ENCODE measurements around the gene UROC1.
"Not testable (repeated sequence)": the region's sequence is repeated elsewhere in the genome, so short reads cannot be mapped to it uniquely, and the experiment has no call there.

UROC1 gene

GRCh38 chr3:126537116-126537729 is 19.6 kb upstream of the UROC1 start:
- no peaks in the 10 kb centered on the region for H3K36me3 ChIP-seq (ENCODE audit: insufficient read depth, low read depth, low read length)
- H3K4me1 ChIP-seq (ENCODE audit: insufficient read depth, low read length), result no peaks in the 10 kb centered on the region
- no peak overlapping the region for H3K27ac ChIP-seq (ENCODE audit: low read length)
- no peaks in the 10 kb centered on the region for H3K9me3 ChIP-seq (ENCODE audit: insufficient read depth, low read depth, low read length)
- no peak overlapping the region for H3K9ac ChIP-seq (ENCODE audit: low read depth, low read length)
- peaks cover 12% of the 10 kb centered on the region; the same call in 1 of the 2 replicates for H3K27me3 ChIP-seq (ENCODE audit: insufficient read depth, low read length)
- no peak overlapping the region for H3K4me3 ChIP-seq (ENCODE audit: low read length)

GRCh38 chr3:126536126-126536525 is 18.6 kb upstream of the UROC1 start:
- Histone ChIP-seq H3K27me3 (ENCODE audit: insufficient read depth, low read length) (peaks cover 12% of the 10 kb centered on the region; the same call in 1 of the 2 replicates), H3K4me3 (ENCODE audit: low read length) (no peak overlapping the region), H3K9ac (ENCODE audit: low read depth, low read length) (no peak overlapping the region), H3K4me1 (ENCODE audit: insufficient read depth, low read length) (no peaks in the 10 kb centered on the region), H3K27ac (ENCODE audit: low read length) (no peak overlapping the region), H3K36me3 (ENCODE audit: insufficient read depth, low read depth, low read length) (no peaks in the 10 kb centered on the region), H3K9me3 (ENCODE audit: insufficient read depth, low read depth, low read length) (no peaks in the 10 kb centered on the region)

GRCh38 chr3:126535636-126536035 is 18.1 kb upstream of the UROC1 start:
- H3K4me3 ChIP-seq (ENCODE audit: low read length), result no peak overlapping the region
- H3K27ac ChIP-seq (ENCODE audit: low read length), result no peak overlapping the region
- H3K27me3 ChIP-seq (ENCODE audit: insufficient read depth, low read length), result peaks cover 12% of the 10 kb centered on the region; the same call in 1 of the 2 replicates
- no peaks in the 10 kb centered on the region for H3K36me3 ChIP-seq (ENCODE audit: insufficient read depth, low read depth, low read length)
- no peaks in the 10 kb centered on the region for H3K9me3 ChIP-seq (ENCODE audit: insufficient read depth, low read depth, low read length)
- H3K4me1 ChIP-seq (ENCODE audit: insufficient read depth, low read length), result no peaks in the 10 kb centered on the region
- no peak overlapping the region for H3K9ac ChIP-seq (ENCODE audit: low read depth, low read length)

- not testable (repeated sequence) for H3K36me3 ChIP-seq (ENCODE audit: insufficient read depth, low read depth, low read length); H3K27ac ChIP-seq (ENCODE audit: low read length); H3K4me3 ChIP-seq (ENCODE audit: low read length); H3K4me1 ChIP-seq (ENCODE audit: insufficient read depth, low read length); H3K9ac ChIP-seq (ENCODE audit: low read depth, low read length); H3K9me3 ChIP-seq (ENCODE audit: insufficient read depth, low read depth, low read length)
- peaks cover 12% of the 10 kb centered on the region; the same call in 1 of the 2 replicates for H3K27me3 ChIP-seq (ENCODE audit: insufficient read depth, low read length)
Observed at GRCh38 chr3:126534716-126535115, 17.1 kb upstream of the UROC1 start.

- Histone ChIP-seq H3K27me3 (ENCODE audit: insufficient read depth, low read length) (peaks cover 12% of the 10 kb centered on the region; the same call in 1 of the 2 replicates), H3K27ac (ENCODE audit: low read length) (no peak overlapping the region), H3K9me3 (ENCODE audit: insufficient read depth, low read depth, low read length) (no peaks in the 10 kb centered on the region), H3K9ac (ENCODE audit: low read depth, low read length) (no peak overlapping the region; the same call in 1 of the 2 replicates), H3K4me3 (ENCODE audit: low read length) (no peak overlapping the region), H3K4me1 (ENCODE audit: insufficient read depth, low read length) (no peaks in the 10 kb centered on the region), H3K36me3 (ENCODE audit: insufficient read depth, low read depth, low read length) (no peaks in the 10 kb centered on the region)
Observed at GRCh38 chr3:126533506-126533905, 15.9 kb upstream of the UROC1 start.

- H3K36me3 ChIP-seq (ENCODE audit: insufficient read depth, low read depth, low read length), result no peaks in the 10 kb centered on the region
- H3K4me1 ChIP-seq (ENCODE audit: insufficient read depth, low read length), result no peaks in the 10 kb centered on the region
- H3K27me3 ChIP-seq (ENCODE audit: insufficient read depth, low read length), result peaks cover 13% of the 10 kb centered on the region; the same call in 1 of the 2 replicates
- H3K4me3 ChIP-seq (ENCODE audit: low read length), result no peak overlapping the region
- no peak overlapping the region for H3K27ac ChIP-seq (ENCODE audit: low read length)
- no peaks in the 10 kb centered on the region for H3K9me3 ChIP-seq (ENCODE audit: insufficient read depth, low read depth, low read length)
- H3K9ac ChIP-seq (ENCODE audit: low read depth, low read length), result no peak overlapping the region
Observed at GRCh38 chr3:126531051-126531330, 13.4 kb upstream of the UROC1 start.

GRCh38 chr3:126530171-126531050 is 12.8 kb upstream of the UROC1 start:
- Histone ChIP-seq H3K9me3 (ENCODE audit: insufficient read depth, low read depth, low read length) (no peaks in the 10 kb centered on the region), H3K36me3 (ENCODE audit: insufficient read depth, low read depth, low read length) (no peaks in the 10 kb centered on the region), H3K9ac (ENCODE audit: low read depth, low read length) (no peak overlapping the region), H3K27me3 (ENCODE audit: insufficient read depth, low read length) (peaks cover 18% of the 10 kb centered on the region; the same call in 1 of the 2 replicates), H3K4me3 (ENCODE audit: low read length) (no peak overlapping the region), H3K4me1 (ENCODE audit: insufficient read depth, low read length) (no peaks in the 10 kb centered on the region), H3K27ac (ENCODE audit: low read length) (no peak overlapping the region)

- Histone ChIP-seq H3K4me3 (ENCODE audit: low read length) (no peak overlapping the region), H3K27me3 (ENCODE audit: insufficient read depth, low read length) (peaks cover 26% of the 10 kb centered on the region), H3K4me1 (ENCODE audit: insufficient read depth, low read length) (no peaks in the 10 kb centered on the region), H3K9me3 (ENCODE audit: insufficient read depth, low read depth, low read length) (no peaks in the 10 kb centered on the region), H3K27ac (ENCODE audit: low read length) (no peak overlapping the region), H3K9ac (ENCODE audit: low read depth, low read length) (no peak overlapping the region), H3K36me3 (ENCODE audit: insufficient read depth, low read depth, low read length) (no peaks in the 10 kb centered on the region)
Observed at GRCh38 chr3:126529585-126530170, 12.1 kb upstream of the UROC1 start.

GRCh38 chr3:126528800-126529541 is 11.4 kb upstream of the UROC1 start:
- Histone ChIP-seq H3K9me3 (ENCODE audit: insufficient read depth, low read depth, low read length) (no peaks in the 10 kb centered on the region), H3K27me3 (ENCODE audit: insufficient read depth, low read length) (peaks cover 28% of the 10 kb centered on the region), H3K27ac (ENCODE audit: low read length) (no peak overlapping the region), H3K36me3 (ENCODE audit: insufficient read depth, low read depth, low read length) (no peaks in the 10 kb centered on the region), H3K4me3 (ENCODE audit: low read length) (no peak overlapping the region), H3K9ac (ENCODE audit: low read depth, low read length) (no peak overlapping the region), H3K4me1 (ENCODE audit: insufficient read depth, low read length) (no peaks in the 10 kb centered on the region)

GRCh38 chr3:126528419-126528799 is 10.8 kb upstream of the UROC1 start:
- Histone ChIP-seq H3K27ac (ENCODE audit: low read length) (no peak overlapping the region), H3K36me3 (ENCODE audit: insufficient read depth, low read depth, low read length) (no peaks in the 10 kb centered on the region)

GRCh38 chr3:126527455-126528211 is 10.1 kb upstream of the UROC1 start:
- Histone ChIP-seq H3K27me3 (ENCODE audit: insufficient read depth, low read length) (peaks cover 31% of the 10 kb centered on the region), H3K36me3 (ENCODE audit: insufficient read depth, low read depth, low read length) (no peaks in the 10 kb centered on the region), H3K4me1 (ENCODE audit: insufficient read depth, low read length) (no peaks in the 10 kb centered on the region), H3K27ac (ENCODE audit: low read length) (no peak overlapping the region), H3K9me3 (ENCODE audit: insufficient read depth, low read depth, low read length) (no peaks in the 10 kb centered on the region), H3K9ac (ENCODE audit: low read depth, low read length) (no peak overlapping the region), H3K4me3 (ENCODE audit: low read length) (no peak overlapping the region)

More at GRCh38 chr3:126528419-126528799, 10.8 kb upstream of the UROC1 start:
- H3K9me3 ChIP-seq (ENCODE audit: insufficient read depth, low read depth, low read length), result no peaks in the 10 kb centered on the region
- no peak overlapping the region for H3K9ac ChIP-seq (ENCODE audit: low read depth, low read length)
- peaks cover 28% of the 10 kb centered on the region for H3K27me3 ChIP-seq (ENCODE audit: insufficient read depth, low read length)
- H3K4me1 ChIP-seq (ENCODE audit: insufficient read depth, low read length), result no peaks in the 10 kb centered on the region
- no peak overlapping the region for H3K4me3 ChIP-seq (ENCODE audit: low read length)
